ENCODE results near the gene GKN2. TPM values are rescaled to one million over a fixed set of nuclear protein-coding genes. Genes with fewer than 3 reads are reported as not detected.

GKN2 gene
- total RNA-seq, 1 experiment from 2014 or later, result not detected

GRCh38 chr2:68912732-68913131 lies 40.0 kb downstream of the GKN2 start:
- no peak for ATAC-seq
- H3K4me3 ChIP-seq (ENCODE audit: low read depth in 2 of 2, low read length in 2 of 2), result no peak overlapping the region
- DNase-seq (ENCODE audit: low read depth, low spot score), result no peak
- ChIA-PET CTCF (no interaction called here), POLR2A (no interaction called here)
- in situ Hi-C loops (cut with HindIII; ENCODE audit: low pct_unique_long_range_greater_than_20kb, low sequenced_read_pairs) (no loop called here), intact Hi-C loops (cut with micrococcal nuclease; ENCODE audit: unreplicated experiment) (loop anchor here (5.0 kb wide), 1 partner anchor 205 kb away; no protein-coding TSS in a partner anchor)
- no peaks in the 10 kb centered on the region for H3K4me1 ChIP-seq (ENCODE audit: control insufficient read depth, insufficient read depth, low read length)
- no peaks in the 10 kb centered on the region for H3K27me3 ChIP-seq (ENCODE audit: control insufficient read depth, insufficient read depth, low read length)
- H3K36me3 ChIP-seq (ENCODE audit: control insufficient read depth, insufficient read depth, low read length), result no peaks in the 10 kb centered on the region
- no peaks in the 10 kb centered on the region for H3K9me3 ChIP-seq (ENCODE audit: control insufficient read depth, insufficient read depth, low read depth, low read length)
- no peak overlapping the region for H3K27ac ChIP-seq (ENCODE audit: low read length)
- TF ChIP-seq TCF7L2 (IDR thresholded peaks at IDR 0.05; ENCODE audit: low read depth, low read length) (no peak), SIN3A (IDR thresholded peaks at IDR 0.05; ENCODE audit: borderline replicate concordance, insufficient read depth, low read depth, low read length) (no peak), CTCF (IDR thresholded peaks at IDR 0.05) (no peak), POLR2AphosphoS5 (IDR thresholded peaks at IDR 0.05; ENCODE audit: low read depth, low read length) (no peak), REST (IDR thresholded peaks at IDR 0.05; ENCODE audit: insufficient read depth in 1 of 2, low read depth in 2 of 2, low read length in 1 of 2) (no peak)
- no TSS peak for BruUV-seq (replicated peaks)

- Histone ChIP-seq H3K9me3 (ENCODE audit: control insufficient read depth, insufficient read depth, low read depth, low read length) (no peaks in the 10 kb centered on the region), H3K4me3 (ENCODE audit: low read depth in 2 of 2, low read length in 2 of 2) (no peak overlapping the region), H3K36me3 (ENCODE audit: control insufficient read depth, insufficient read depth, low read length) (no peaks in the 10 kb centered on the region), H3K27ac (ENCODE audit: low read length) (no peak overlapping the region), H3K4me1 (ENCODE audit: control insufficient read depth, insufficient read depth, low read length) (no peaks in the 10 kb centered on the region), H3K27me3 (ENCODE audit: control insufficient read depth, insufficient read depth, low read length) (no peaks in the 10 kb centered on the region)
- BruUV-seq (replicated peaks), result no TSS peak
- in situ Hi-C loops (cut with HindIII; ENCODE audit: low pct_unique_long_range_greater_than_20kb, low sequenced_read_pairs), result no loop called here
- no peak for TF ChIP-seq SIN3A (IDR thresholded peaks at IDR 0.05; ENCODE audit: borderline replicate concordance, insufficient read depth, low read depth, low read length)
- TF ChIP-seq CTCF (IDR thresholded peaks at IDR 0.05), result no peak
- no peak for TF ChIP-seq REST (IDR thresholded peaks at IDR 0.05; ENCODE audit: insufficient read depth in 1 of 2, low read depth in 2 of 2, low read length in 1 of 2)
- no peak for TF ChIP-seq TCF7L2 (IDR thresholded peaks at IDR 0.05; ENCODE audit: low read depth, low read length)
- TF ChIP-seq POLR2AphosphoS5 (IDR thresholded peaks at IDR 0.05; ENCODE audit: low read depth, low read length), result no peak
- intact Hi-C loops (cut with micrococcal nuclease; ENCODE audit: unreplicated experiment), result loop anchor here (5.0 kb wide), 1 partner anchor 205 kb away; no protein-coding TSS in a partner anchor
- DNase-seq (ENCODE audit: low read depth, low spot score), result no peak
- CTCF ChIA-PET, result no interaction called here
- POLR2A ChIA-PET, result no interaction called here
- ATAC-seq, result no peak
Measured at GRCh38 chr2:68912111-68912510, 40.6 kb downstream of the GKN2 start.
